Calu3 (cell line): ENCODE measurements around the gene CFAP299. TPM values are rescaled to one million over a fixed set of nuclear protein-coding genes. Genes with fewer than 3 reads are reported as not detected.

Source experiments
- BruUV-seq: library from RNA; stranded (reverse); fragments of 400-500 nt; replicated peaks from 2 replicates; lab custom pipeline; 2021; lab: Mats Ljungman, UMichigan
- CTCF ChIA-PET: fragments of 300-600 bp; sonication (Branson Sonifier 250); formaldehyde crosslinking; loops from one replicate; lab custom pipeline; 2022; ENCODE audit warnings: antibody characterized with exemption; lab: Charles Lee
- DNase-seq: peaks from one replicate; pipeline ENCODE4 v3.0.0; 2022
- H3K27ac Mint-ChIP-seq: one replicate; pipeline ENCODE4 v1.8.0; 2022; ENCODE audit warnings: mixed read lengths; ENCODE audit not compliant: unreplicated experiment
- H3K27me3 Mint-ChIP-seq: one replicate; pipeline ENCODE4 v1.8.0; 2022; ENCODE audit warnings: mixed read lengths; ENCODE audit not compliant: unreplicated experiment
- H3K36me3 Mint-ChIP-seq: one replicate; pipeline ENCODE4 v1.8.0; 2022; ENCODE audit warnings: mild to moderate bottlenecking, moderate library complexity, mixed read lengths; ENCODE audit not compliant: insufficient read depth, unreplicated experiment
- H3K4me1 Mint-ChIP-seq: one replicate; pipeline ENCODE4 v1.8.0; 2022; ENCODE audit warnings: mild to moderate bottlenecking, low read depth, mixed read lengths; ENCODE audit not compliant: unreplicated experiment
- H3K4me3 Mint-ChIP-seq: one replicate; pipeline ENCODE4 v1.8.0; 2022; ENCODE audit warnings: mild to moderate bottlenecking, low read depth, moderate library complexity, mixed read lengths; ENCODE audit not compliant: unreplicated experiment
- H3K9me3 Mint-ChIP-seq: one replicate; pipeline ENCODE4 v1.8.0; 2022; ENCODE audit warnings: low read depth, mixed read lengths; ENCODE audit not compliant: unreplicated experiment
- intact Hi-C: fragments of 100-400 bp; cut with micrococcal nuclease; formaldehyde crosslinking; loops from one replicate; pipeline ENCODE4 v1.10.0; 2022; ENCODE audit not compliant: unreplicated experiment
- total RNA-seq: library from RNA; stranded (reverse); gene quantifications from 2 replicates; pipeline ENCODE4 v1.2.3, GENCODE V29; 2022
- TF ChIP-seq, protein P1 (sequence below): fragments of 200-600 bp; IDR thresholded peaks from one replicate; pipeline ENCODE4 v1.8.0; 2022; ENCODE audit warnings: antibody characterized with exemption; ENCODE audit not compliant: unreplicated experiment

Gene CFAP299
- total RNA-seq, 1 experiment from 2014 or later, result not detected

DNA sequence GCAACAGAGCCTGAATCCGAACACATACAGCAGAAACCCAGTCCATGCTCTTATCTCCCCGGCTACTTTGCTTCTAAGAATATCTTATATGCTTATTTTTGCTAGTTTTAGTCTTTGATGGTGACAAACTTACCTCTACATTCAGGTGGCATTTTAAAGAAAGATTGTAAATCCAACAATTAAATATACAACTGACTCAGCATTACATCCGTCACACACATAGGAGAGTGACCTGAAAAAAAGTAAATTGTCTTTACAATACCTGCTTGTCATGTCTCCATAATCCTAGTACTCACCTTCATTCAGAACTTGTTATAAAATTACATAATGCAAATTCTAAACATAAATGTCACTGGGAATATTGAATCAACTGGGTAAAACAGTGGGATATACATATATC is 664.4 kb downstream of the CFAP299 start:
- CTCF ChIA-PET, result no interaction called here
- no peaks in the 10 kb centered on the region for H3K4me1 Mint-ChIP-seq
- intact Hi-C loops, result no loop called here
- BruUV-seq, result no TSS peak
- H3K4me3 Mint-ChIP-seq, result no peak overlapping the region
- no peaks in the 10 kb centered on the region for H3K36me3 Mint-ChIP-seq
- H3K27ac Mint-ChIP-seq, result no peak overlapping the region
- peaks cover 2% of the 10 kb centered on the region for H3K9me3 Mint-ChIP-seq
- DNase-seq, result no peak
- no peaks in the 10 kb centered on the region for H3K27me3 Mint-ChIP-seq
- TF ChIP-seq, protein P1, sequence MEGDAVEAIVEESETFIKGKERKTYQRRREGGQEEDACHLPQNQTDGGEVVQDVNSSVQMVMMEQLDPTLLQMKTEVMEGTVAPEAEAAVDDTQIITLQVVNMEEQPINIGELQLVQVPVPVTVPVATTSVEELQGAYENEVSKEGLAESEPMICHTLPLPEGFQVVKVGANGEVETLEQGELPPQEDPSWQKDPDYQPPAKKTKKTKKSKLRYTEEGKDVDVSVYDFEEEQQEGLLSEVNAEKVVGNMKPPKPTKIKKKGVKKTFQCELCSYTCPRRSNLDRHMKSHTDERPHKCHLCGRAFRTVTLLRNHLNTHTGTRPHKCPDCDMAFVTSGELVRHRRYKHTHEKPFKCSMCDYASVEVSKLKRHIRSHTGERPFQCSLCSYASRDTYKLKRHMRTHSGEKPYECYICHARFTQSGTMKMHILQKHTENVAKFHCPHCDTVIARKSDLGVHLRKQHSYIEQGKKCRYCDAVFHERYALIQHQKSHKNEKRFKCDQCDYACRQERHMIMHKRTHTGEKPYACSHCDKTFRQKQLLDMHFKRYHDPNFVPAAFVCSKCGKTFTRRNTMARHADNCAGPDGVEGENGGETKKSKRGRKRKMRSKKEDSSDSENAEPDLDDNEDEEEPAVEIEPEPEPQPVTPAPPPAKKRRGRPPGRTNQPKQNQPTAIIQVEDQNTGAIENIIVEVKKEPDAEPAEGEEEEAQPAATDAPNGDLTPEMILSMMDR, result no peak

DNA sequence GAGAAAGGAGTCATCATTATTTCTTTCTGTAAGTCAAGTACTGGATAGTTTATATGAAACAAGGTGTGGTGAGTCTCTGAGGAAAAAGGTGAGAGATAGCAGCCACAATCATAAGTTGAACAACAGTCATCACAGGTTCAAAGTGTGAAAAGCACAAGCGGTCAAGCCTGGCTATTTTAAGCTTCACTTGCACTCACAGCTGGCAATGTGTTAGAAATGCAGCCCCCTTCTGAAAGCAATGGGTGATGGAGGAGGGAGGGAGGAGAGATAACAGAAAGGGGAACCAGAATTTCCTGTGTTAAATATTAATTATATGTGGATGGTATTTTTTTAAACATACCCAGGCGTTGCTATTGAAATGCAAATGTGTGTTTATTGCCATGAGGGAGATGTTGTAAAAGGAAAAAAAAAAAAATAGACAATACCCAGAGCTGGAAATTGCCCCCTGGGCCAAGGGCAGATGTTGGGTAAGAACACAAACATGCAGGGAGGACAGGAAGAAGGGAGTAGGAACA is 668.1 kb downstream of the CFAP299 start:
- TF ChIP-seq, protein P1, result no peak
- Mint-ChIP-seq H3K4me1 (no peaks in the 10 kb centered on the region), H3K36me3 (no peaks in the 10 kb centered on the region), H3K4me3 (no peak overlapping the region), H3K27me3 (no peaks in the 10 kb centered on the region), H3K9me3 (peaks cover 5% of the 10 kb centered on the region), H3K27ac (no peak overlapping the region)
- DNase-seq, result no peak
- no TSS peak for BruUV-seq
- intact Hi-C loops, result no loop called here
- CTCF ChIA-PET, result no interaction called here

DNA sequence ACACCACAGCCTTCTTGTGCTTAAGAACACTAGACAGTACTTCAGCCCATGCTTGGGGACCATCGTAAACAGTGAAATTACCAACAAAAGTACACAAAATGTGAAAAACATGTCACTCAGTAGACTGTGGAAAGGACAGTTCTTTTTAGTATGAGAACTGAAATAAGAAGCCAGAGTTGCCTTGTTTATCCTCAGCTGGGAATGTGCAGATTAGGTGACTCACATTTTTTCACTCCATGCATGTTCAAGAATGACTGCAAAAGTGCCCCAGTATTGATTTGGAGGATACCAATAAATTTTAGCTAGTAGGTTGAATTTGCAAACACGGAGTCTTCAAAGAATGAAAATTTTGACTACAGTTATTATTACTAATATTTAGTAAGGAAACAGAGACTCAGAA is 671.9 kb downstream of the CFAP299 start:
- H3K27me3 Mint-ChIP-seq, result no peaks in the 10 kb centered on the region
- DNase-seq, result no peak
- H3K27ac Mint-ChIP-seq, result no peak overlapping the region
- TF ChIP-seq, protein P1, result no peak
- H3K4me3 Mint-ChIP-seq, result no peak overlapping the region
- H3K9me3 Mint-ChIP-seq, result peaks cover 6% of the 10 kb centered on the region
- no TSS peak for BruUV-seq
- H3K36me3 Mint-ChIP-seq, result no peaks in the 10 kb centered on the region
- no peaks in the 10 kb centered on the region for H3K4me1 Mint-ChIP-seq
- CTCF ChIA-PET, result no interaction called here
- intact Hi-C loops, result no loop called here

Other genes with a start within 250 kb of the CFAP299 start
- 1.8 and 2.4 TPM in 2 replicates for gene PRDM8, start 138.2 kb upstream of the CFAP299 start, total RNA-seq
- 0.50 and 0.81 TPM in 2 replicates for gene FGF5, start 69.1 kb upstream of the CFAP299 start, total RNA-seq